Osteoblast (primary cell): ENCODE data around the gene ARHGEF28. TPM values are rescaled to one million over a fixed set of nuclear protein-coding genes. Genes with fewer than 3 reads are reported as not detected.

ENCODE experiments used
- DNase-seq: peaks from one replicate; pipeline ENCODE4 v3.0.0; 2011; ENCODE audit warnings: low spot score, mixed read lengths; ENCODE audit not compliant: insufficient read length; ENCODE audit errors: missing footprints
- H2AFZ ChIP-seq: 2 replicates; pipeline ENCODE4 v1.6.0; 2011; ENCODE audit warnings: mild to moderate bottlenecking, low read length
- H3K27ac ChIP-seq: 2 replicates; pipeline ENCODE4 v1.5.1; 2011; ENCODE audit warnings: mild to moderate bottlenecking, low read depth, low read length, moderate library complexity
- H3K27me3 ChIP-seq: 2 replicates; pipeline ENCODE4 v1.6.0; 2012; ENCODE audit warnings: mild to moderate bottlenecking, control low read depth, inconsistent platforms, low read length, moderate library complexity; ENCODE audit not compliant: insufficient read depth
- H3K36me3 ChIP-seq: 2 replicates; pipeline ENCODE4 v1.5.1; 2011; ENCODE audit warnings: mild to moderate bottlenecking, low read length, control low read depth, moderate library complexity; ENCODE audit not compliant: insufficient read depth
- H3K4me1 ChIP-seq: 2 replicates; pipeline ENCODE4 v1.5.1; 2011; ENCODE audit warnings: mild to moderate bottlenecking, low read length, control low read depth, moderate library complexity; ENCODE audit not compliant: insufficient read depth
- H3K4me2 ChIP-seq: 2 replicates; pipeline ENCODE4 v1.6.0; 2011; ENCODE audit warnings: mild to moderate bottlenecking, low read length; ENCODE audit not compliant: insufficient read depth
- H3K4me3 ChIP-seq: fragments of 200-600 bp; sonication (generic); 3 replicates; pipeline ENCODE4 v1.5.1; 2012; ENCODE audit warnings: mild to moderate bottlenecking, low read length, inconsistent platforms; ENCODE audit not compliant: insufficient read depth
- H3K79me2 ChIP-seq: 2 replicates; pipeline ENCODE4 v1.6.0; 2012; ENCODE audit warnings: mild to moderate bottlenecking, low read length, control low read depth, inconsistent platforms; ENCODE audit not compliant: insufficient read depth
- H3K9me3 ChIP-seq: 2 replicates; pipeline ENCODE4 v1.5.1; 2011; ENCODE audit warnings: low read depth, low read length, control low read depth
- H4K20me1 ChIP-seq: 2 replicates; pipeline ENCODE4 v1.6.0; 2012; ENCODE audit warnings: mild to moderate bottlenecking, low read length, control low read depth; ENCODE audit not compliant: insufficient read depth
- CTCF ChIP-seq: IDR thresholded peaks from 2 replicates; pipeline ENCODE4 v1.5.1; 2011; ENCODE audit warnings: mild to moderate bottlenecking, low read depth, low read length, moderate library complexity; ENCODE audit errors: extremely low read depth
- small RNA-seq: library from RNA; depleted of rRNA; stranded (forward); fragments of <200 nt; gene quantifications from one replicate; pipeline ENCODE3, GENCODE V24; 2012
- total RNA-seq: library from RNA; depleted of rRNA; stranded (reverse); fragments of >200 nt; gene quantifications from 2 replicates; pipeline ENCODE4 v1.2.3, GENCODE V29; 2012

ARHGEF28 gene
- total RNA-seq, 1 donor: 64.4 TPM

DNA sequence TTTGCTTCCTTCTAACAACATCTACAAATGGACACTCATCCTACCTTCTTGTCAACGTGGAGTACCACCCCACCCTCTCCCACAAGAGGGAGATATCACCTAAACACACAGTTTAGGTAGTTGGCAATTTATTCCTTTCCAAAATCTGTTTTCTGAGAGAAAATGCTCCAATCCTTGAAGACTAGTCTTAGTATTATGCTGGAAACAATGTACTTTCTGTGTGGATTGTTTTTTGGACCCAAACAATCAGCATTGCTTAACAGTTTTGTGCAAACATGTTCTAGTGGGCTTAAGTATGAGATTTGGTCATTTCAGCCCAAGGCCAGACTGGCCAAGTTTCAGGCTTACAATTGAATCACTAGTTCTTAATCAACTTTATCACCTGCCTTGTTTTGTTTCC is 359.1 kb downstream of the ARHGEF28 start:
- Histone ChIP-seq H3K36me3 (no peaks in the 10 kb centered on the region), H3K4me3 (no peak overlapping the region), H3K4me1 (no peaks in the 10 kb centered on the region), H3K27me3 (peaks cover 3% of the 10 kb centered on the region), H3K79me2 (no peaks in the 10 kb centered on the region), H2AFZ (no peak overlapping the region), H3K9me3 (no peaks in the 10 kb centered on the region), H4K20me1 (no peaks in the 10 kb centered on the region), H3K4me2 (no peak overlapping the region), H3K27ac (no peak overlapping the region)
- DNase-seq: no peak
- TF ChIP-seq CTCF: peak; percentile 42

DNA sequence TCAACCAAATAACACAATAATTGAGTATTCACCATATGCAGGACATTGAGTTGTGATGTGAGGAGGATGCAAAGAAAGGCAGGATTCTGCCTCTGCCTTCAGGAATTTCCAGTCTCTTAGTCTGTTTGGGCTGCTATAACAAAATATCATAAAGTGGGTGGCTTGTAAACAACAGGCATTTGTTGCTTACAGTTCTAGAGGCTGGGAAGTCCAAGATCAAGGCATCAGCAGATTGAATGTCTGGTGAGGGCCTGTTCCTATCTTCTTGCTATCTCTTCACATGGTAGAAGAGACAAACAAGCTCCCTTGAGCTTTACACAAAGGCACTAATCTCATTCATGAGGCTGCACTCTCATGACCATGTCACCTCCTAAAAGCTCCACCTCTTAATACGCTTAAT is 360.7 kb downstream of the ARHGEF28 start:
- Histone ChIP-seq H2AFZ (no peak overlapping the region), H3K9me3 (no peaks in the 10 kb centered on the region), H3K4me1 (no peaks in the 10 kb centered on the region), H3K36me3 (no peaks in the 10 kb centered on the region), H3K27ac (no peak overlapping the region), H3K27me3 (no peaks in the 10 kb centered on the region), H3K4me3 (no peak overlapping the region), H4K20me1 (no peaks in the 10 kb centered on the region), H3K79me2 (no peaks in the 10 kb centered on the region), H3K4me2 (no peak overlapping the region)
- TF ChIP-seq CTCF: no peak
- no peak for DNase-seq

- Histone ChIP-seq H2AFZ (no peak overlapping the region), H3K9me3 (no peaks in the 10 kb centered on the region), H3K4me3 (no peak overlapping the region), H3K79me2 (no peaks in the 10 kb centered on the region), H3K36me3 (no peaks in the 10 kb centered on the region), H3K27ac (no peak overlapping the region), H3K27me3 (peaks cover 11% of the 10 kb centered on the region), H3K4me2 (no peak overlapping the region), H3K4me1 (no peaks in the 10 kb centered on the region), H4K20me1 (no peaks in the 10 kb centered on the region)
- no peak for DNase-seq
- no peak for TF ChIP-seq CTCF
Measured at GRCh38 chr5:73987915-73988314, 361.9 kb downstream of the ARHGEF28 start.

DNA sequence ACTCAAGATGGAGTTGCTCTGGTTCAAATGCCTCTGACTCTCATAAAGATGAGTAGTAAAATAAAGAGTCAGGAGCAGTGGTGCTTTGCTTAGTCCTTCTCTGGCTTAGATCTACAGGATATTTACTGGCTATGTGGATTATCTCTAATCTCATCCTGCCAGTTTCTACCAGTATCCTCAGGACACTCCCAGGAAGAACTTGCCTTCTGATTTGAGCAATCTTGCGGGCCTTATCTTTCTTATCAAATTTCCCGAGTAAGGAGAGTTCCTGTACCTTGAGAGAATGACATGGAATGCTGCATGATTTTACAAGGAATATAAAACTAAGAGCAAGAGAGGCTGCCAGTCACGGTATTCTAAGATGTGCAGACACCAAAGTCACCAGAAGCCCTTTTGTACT is 364.0 kb downstream of the ARHGEF28 start:
- Histone ChIP-seq H3K4me3 (no peak overlapping the region), H3K9me3 (no peaks in the 10 kb centered on the region), H3K27ac (no peak overlapping the region), H4K20me1 (no peaks in the 10 kb centered on the region), H3K27me3 (peaks cover 11% of the 10 kb centered on the region), H2AFZ (no peak overlapping the region), H3K79me2 (no peaks in the 10 kb centered on the region), H3K4me2 (no peak overlapping the region), H3K4me1 (no peaks in the 10 kb centered on the region), H3K36me3 (no peaks in the 10 kb centered on the region)
- no peak for DNase-seq
- no peak for TF ChIP-seq CTCF

Small RNAs within 50 kb of the gene (small RNA-seq; reads per million reads assigned to genes)
- gene RNU7-196P: not detected

Other genes with a start within 250 kb of the ARHGEF28 start
- gene FOXD1, start 177.4 kb upstream of the ARHGEF28 start, total RNA-seq: 12.7 and 17.0 TPM in 2 replicates
- 207 and 218 TPM in 2 replicates for gene BTF3, start 127.8 kb upstream of the ARHGEF28 start, total RNA-seq
- gene ANKRA2, start 60.6 kb upstream of the ARHGEF28 start, total RNA-seq: 25.3 and 36.2 TPM in 2 replicates
- gene UTP15, start 60.5 kb upstream of the ARHGEF28 start, total RNA-seq: 20.6 and 24.2 TPM in 2 replicates